ENCODE measurements around the gene UNC5B.

The UNC5B gene

GRCh38 chr10:71212318-71213126 lies at the start of gene UNC5B:
Gene UNC5B, plus strand, starts transcription at chr10:71212570. Its CDS starts 416 bp downstream, at chr10:71212986.
- DNase-seq = peak; percentile 40

- DNase-seq = no peak
Measured at GRCh38 chr10:71173466-71173865, 38.9 kb upstream of the UNC5B start.

- no peak for DNase-seq
Measured at GRCh38 chr10:71176661-71177060, 35.7 kb upstream of the UNC5B start.

- no peak for DNase-seq
Measured at GRCh38 chr10:71177651-71178199, 34.6 kb upstream of the UNC5B start.

- DNase-seq = no peak
Measured at GRCh38 chr10:71178880-71179279, 33.5 kb upstream of the UNC5B start.

- no peak for DNase-seq
Measured at GRCh38 chr10:71179382-71179781, 33.0 kb upstream of the UNC5B start.

- no peak for DNase-seq
Measured at GRCh38 chr10:71184421-71184820, 27.9 kb upstream of the UNC5B start.

- DNase-seq = no peak
Measured at GRCh38 chr10:71185209-71185608, 27.2 kb upstream of the UNC5B start.

GRCh38 chr10:71187197-71187596 lies 25.2 kb upstream of the UNC5B start:
- no peak for DNase-seq

GRCh38 chr10:71187600-71187999 lies 24.8 kb upstream of the UNC5B start:
- no peak for DNase-seq

GRCh38 chr10:71188201-71188600 lies 24.2 kb upstream of the UNC5B start:
- DNase-seq = no peak

GRCh38 chr10:71191019-71191418 lies 21.4 kb upstream of the UNC5B start:
- DNase-seq = no peak

GRCh38 chr10:71191551-71192076 lies 20.8 kb upstream of the UNC5B start:
- no peak for DNase-seq

GRCh38 chr10:71193516-71193915 lies 18.9 kb upstream of the UNC5B start:
- DNase-seq = no peak

- DNase-seq = no peak
Measured at GRCh38 chr10:71197955-71198354, 14.4 kb upstream of the UNC5B start.

GRCh38 chr10:71201849-71202248 lies 10.5 kb upstream of the UNC5B start:
- DNase-seq = no peak

- DNase-seq = no peak
Measured at GRCh38 chr10:71202314-71202713, 10.1 kb upstream of the UNC5B start.

- DNase-seq = no peak
Measured at GRCh38 chr10:71203124-71203523, 9.2 kb upstream of the UNC5B start.

- DNase-seq = no peak
Measured at GRCh38 chr10:71203716-71204115, 8.7 kb upstream of the UNC5B start.

- no peak for DNase-seq
Measured at GRCh38 chr10:71204746-71205145, 7.6 kb upstream of the UNC5B start.

GRCh38 chr10:71205468-71205867 lies 6.9 kb upstream of the UNC5B start:
- DNase-seq = no peak

GRCh38 chr10:71206911-71207310 lies 5.5 kb upstream of the UNC5B start:
- no peak for DNase-seq

GRCh38 chr10:71207578-71207977 lies 4.8 kb upstream of the UNC5B start:
- no peak for DNase-seq

GRCh38 chr10:71209352-71209715 lies 3.0 kb upstream of the UNC5B start:
- DNase-seq = no peak
